Esophagus muscularis mucosa (tissue), 4 donors: Measurements from ENCODE around the gene RPRD1A.

ENCODE experiments used
- EP300 ChIP-seq: sonication (generic); formaldehyde crosslinking; IDR thresholded peaks from one replicate; pipeline ENCODE4 v1.6.1; 2017; ENCODE audit warnings: antibody characterized with exemption
- POLR2A ChIP-seq: fragments of 450-650 bp; IDR thresholded peaks from one replicate; pipeline ENCODE4 v1.6.1; 2017; ENCODE audit warnings: antibody characterized with exemption, moderate library complexity, mild to moderate bottlenecking, low read depth
- POLR2AphosphoS5 ChIP-seq, 2 donors: sonication (generic); formaldehyde crosslinking; IDR thresholded peaks; one replicate each; pipeline ENCODE4 v1.6.1; 2017; ENCODE audit warnings: antibody characterized with exemption in 2 of 2
- TF ChIP-seq, protein P1 (sequence below), 3 experiments: fragments of 200-600 bp in 2 of 3; fragments of 450-650 bp in 1 of 3; sonication (generic) in 2 of 3; IDR thresholded peaks; one replicate each; pipeline ENCODE4 v1.5.1; 2017 to 2019; ENCODE audit warnings: antibody characterized with exemption in 3 of 3, mild to moderate bottlenecking in 2 of 3, moderate library complexity in 1 of 3

DNA sequence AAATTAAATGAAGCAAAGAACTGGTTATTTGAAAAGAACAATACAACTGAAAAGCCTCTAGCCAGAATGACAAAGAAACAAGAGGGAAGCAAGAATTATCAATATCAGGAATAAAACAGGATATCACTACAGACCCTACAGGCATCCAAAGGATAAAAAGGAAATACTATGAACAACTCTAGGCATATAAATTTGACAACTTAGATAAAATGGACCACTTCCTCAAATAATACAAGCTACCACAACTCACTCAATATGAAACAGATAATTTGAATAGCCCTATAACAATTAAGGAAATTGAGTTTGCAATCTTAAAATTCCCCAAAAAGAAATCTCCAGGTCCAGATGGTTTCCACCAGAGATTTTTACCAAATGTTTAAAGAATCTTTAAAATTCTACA lies 19.8 kb downstream of the RPRD1A start:
- no peak for TF ChIP-seq POLR2A
- TF ChIP-seq, protein P1, sequence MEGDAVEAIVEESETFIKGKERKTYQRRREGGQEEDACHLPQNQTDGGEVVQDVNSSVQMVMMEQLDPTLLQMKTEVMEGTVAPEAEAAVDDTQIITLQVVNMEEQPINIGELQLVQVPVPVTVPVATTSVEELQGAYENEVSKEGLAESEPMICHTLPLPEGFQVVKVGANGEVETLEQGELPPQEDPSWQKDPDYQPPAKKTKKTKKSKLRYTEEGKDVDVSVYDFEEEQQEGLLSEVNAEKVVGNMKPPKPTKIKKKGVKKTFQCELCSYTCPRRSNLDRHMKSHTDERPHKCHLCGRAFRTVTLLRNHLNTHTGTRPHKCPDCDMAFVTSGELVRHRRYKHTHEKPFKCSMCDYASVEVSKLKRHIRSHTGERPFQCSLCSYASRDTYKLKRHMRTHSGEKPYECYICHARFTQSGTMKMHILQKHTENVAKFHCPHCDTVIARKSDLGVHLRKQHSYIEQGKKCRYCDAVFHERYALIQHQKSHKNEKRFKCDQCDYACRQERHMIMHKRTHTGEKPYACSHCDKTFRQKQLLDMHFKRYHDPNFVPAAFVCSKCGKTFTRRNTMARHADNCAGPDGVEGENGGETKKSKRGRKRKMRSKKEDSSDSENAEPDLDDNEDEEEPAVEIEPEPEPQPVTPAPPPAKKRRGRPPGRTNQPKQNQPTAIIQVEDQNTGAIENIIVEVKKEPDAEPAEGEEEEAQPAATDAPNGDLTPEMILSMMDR (IDR thresholded peaks at IDR 0.05), result no peak
- no peak for TF ChIP-seq EP300
- TF ChIP-seq POLR2AphosphoS5 (IDR thresholded peaks at IDR 0.05), result no peak
